ENCODE results near the gene WDR27.
"Not testable (repeated sequence)": the region's sequence is repeated elsewhere in the genome, so short reads cannot be mapped to it uniquely, and the experiment has no call there.

WDR27 gene

GRCh38 chr6:169660751-169661390 lies 41.0 kb downstream of the WDR27 start:
- no peak for DNase-seq

DNA sequence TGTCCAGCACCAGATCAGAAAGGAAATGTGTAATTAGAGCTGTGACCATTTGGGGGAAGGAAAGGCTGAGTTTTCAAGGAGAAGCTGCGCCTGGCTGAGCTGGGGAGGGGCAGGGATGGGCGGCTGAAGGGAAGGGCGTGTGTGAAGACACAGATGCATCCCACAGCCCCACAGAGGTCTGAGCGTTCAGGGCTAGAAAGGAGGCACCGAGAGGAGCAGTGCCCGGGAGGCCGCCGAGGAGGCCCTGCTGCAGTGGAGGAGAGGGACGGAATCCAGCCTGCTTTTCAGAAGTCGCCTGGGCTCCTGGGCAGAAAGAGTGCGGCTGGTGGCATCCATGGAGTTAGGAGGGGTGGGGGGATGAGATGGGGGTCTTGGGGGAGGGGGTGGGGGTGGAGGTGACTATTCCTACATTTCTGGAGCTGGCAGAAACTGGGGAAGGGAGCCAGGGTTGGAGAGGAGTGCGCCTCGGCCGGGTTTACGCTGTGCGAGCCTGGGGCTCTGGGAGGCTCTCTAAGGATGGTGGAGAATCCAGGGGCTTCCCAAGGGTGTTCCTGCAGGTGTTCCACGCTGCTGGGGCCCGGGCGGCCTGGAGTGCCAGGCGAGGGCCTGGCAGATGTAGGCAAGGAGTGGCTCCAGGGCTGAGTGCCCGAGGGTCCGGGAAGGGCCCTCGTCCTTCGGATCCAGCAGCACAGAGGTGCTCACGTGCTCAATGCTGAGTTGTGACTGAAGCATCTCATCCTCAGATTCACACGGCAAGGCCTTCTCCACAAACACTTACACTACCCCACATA lies 41.8 kb downstream of the WDR27 start:
- no peak for DNase-seq

DNA sequence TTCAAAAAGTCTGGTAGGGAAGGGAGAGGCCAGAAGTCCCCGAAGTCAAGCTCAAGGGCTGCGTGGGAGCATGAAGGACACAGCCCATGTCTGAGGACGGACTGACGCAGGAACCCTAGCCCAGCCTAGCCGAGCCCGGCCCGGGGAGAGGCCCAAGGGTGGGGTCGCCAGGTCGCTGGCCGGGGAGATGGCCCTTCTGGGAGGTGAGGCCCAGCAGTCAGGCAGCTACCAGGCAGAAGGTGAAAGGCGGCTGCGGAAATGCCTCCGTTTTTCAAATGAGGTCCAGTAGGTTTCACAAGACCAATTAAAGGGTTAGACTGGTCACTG lies 44.6 kb downstream of the WDR27 start:
- no peak for DNase-seq

GRCh38 chr6:169656546-169657283 lies 45.1 kb downstream of the WDR27 start:
- no peak for DNase-seq

- DNase-seq, result peak; percentile 2 to 78
Observed at GRCh38 chr6:169654598-169655391, 47.0 kb downstream of the WDR27 start.

- DNase-seq, result no peak
Observed at GRCh38 chr6:169653691-169654090, 48.1 kb downstream of the WDR27 start.

GRCh38 chr6:169652896-169653295 lies 48.9 kb downstream of the WDR27 start:
- no peak for DNase-seq

GRCh38 chr6:169651498-169651897 lies 50.3 kb downstream of the WDR27 start:
- no peak for DNase-seq

GRCh38 chr6:169650959-169651292 lies 50.9 kb downstream of the WDR27 start:
- no peak for DNase-seq

GRCh38 chr6:169650241-169650958 lies 51.4 kb downstream of the WDR27 start:
- no peak for DNase-seq

DNA sequence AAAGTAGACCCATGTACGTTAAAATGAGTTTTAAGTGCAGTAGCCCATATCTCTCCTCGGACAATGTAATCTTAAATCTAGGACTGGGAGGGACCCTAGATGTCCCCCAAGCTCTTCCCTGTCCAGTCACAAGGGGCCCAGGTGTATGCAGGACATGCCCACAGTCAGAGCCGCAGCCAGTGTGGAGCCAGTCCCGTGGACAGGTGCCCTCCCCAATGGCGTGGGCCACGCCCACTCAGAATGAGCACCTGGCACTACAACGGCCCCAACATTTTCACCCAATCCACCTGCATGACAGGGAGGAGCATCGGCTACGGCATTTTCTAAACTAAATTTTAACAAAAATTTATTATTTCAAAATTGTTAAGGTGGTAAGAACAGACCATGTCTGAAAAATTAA lies 53.2 kb downstream of the WDR27 start:
- no peak for DNase-seq

- no peak for DNase-seq
Observed at GRCh38 chr6:169648092-169648491, 53.7 kb downstream of the WDR27 start.

DNA sequence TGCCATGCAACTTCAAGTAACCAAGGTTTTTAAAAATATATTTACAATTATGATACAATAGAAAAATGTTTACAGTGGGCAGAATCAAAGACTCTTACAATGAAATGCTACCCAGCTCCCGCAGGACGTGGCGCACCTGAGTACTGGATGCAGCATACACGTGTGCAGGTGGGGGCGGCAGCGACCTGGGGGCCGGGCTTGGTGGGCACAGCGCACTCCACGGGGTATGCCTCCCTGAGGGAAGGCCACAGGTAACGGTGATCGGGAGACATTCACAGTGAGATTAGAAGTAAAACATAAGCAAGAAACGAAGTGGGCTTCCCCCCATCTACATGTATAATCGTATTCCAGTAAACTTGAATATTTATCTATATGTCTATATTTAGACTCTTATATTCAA lies 54.2 kb downstream of the WDR27 start:
- DNase-seq, result no peak

- no peak for DNase-seq
Observed at GRCh38 chr6:169646906-169647567, 54.8 kb downstream of the WDR27 start.

- not testable (repeated sequence) for DNase-seq
Observed at GRCh38 chr6:169645459-169645858, 56.4 kb downstream of the WDR27 start.

DNA sequence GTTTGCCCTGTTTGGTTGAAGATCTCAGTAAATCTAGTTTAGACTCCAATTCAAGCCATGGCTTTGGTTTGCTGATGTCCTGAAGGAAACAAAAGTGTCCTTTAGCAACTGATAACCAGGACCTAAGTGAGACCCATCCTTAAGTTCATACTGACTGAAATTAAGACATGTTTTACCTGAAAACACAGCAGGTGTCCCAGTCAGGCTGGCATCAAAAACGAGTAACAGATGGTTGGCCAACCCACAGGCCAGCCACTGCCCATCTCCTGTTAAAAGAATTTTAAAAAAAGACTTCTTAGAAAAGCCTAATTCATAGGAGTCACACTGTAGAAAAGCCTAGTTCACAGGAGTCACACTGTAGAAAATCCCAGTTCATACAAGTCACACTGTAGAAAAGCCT lies 58.3 kb downstream of the WDR27 start:
- DNase-seq, result no peak

DNA sequence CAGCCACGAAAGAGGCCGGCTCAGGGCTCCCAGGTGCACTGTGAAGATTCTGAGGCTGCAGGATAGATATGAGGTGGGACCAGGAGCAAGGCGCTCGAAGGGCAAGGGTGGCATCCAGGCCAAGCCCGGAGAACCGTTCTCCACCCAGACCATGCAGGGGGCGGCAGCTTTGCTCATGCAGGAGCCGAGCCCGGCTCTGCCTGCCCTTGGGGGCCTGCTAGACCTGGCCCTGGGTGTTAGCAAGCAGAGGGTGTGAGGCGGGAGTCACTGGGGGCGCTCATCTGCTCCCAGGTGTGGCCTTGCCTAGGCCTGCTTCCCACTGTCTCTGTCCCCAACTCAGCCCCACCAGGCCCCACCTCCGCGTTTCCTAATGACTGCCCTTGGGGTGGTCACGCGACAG lies 59.4 kb downstream of the WDR27 start:
- DNase-seq, result no peak

DNA sequence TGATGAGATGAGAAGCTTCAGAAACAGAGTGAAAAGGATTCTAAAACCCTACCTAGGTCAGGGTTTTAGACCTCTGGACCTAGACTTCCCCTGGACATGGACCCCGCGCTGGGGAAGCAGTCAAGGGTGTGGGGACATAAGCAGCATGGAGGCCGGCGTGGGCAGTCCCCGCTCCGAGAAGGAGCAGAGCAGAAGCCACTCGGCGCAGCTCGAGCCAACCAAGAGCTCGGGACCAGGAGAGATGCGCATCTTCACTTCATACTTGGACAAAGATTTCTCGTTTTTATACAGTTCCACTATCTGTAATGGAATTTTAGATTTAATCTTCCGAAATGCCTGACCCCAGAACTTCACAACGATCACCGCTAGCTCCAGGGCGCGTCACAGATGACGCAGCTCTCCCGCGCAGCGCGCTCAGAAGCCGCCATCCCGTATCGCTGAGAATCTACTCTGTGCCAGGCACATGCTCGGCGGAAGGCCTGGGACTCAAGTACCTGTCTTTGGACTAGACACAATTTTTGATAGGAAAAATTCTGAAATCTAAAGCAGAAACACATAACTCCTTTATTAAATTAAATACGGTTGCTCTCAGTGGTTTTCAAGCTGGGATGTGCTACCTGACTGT lies 60.3 kb downstream of the WDR27 start:
- DNase-seq, result no peak

DNA sequence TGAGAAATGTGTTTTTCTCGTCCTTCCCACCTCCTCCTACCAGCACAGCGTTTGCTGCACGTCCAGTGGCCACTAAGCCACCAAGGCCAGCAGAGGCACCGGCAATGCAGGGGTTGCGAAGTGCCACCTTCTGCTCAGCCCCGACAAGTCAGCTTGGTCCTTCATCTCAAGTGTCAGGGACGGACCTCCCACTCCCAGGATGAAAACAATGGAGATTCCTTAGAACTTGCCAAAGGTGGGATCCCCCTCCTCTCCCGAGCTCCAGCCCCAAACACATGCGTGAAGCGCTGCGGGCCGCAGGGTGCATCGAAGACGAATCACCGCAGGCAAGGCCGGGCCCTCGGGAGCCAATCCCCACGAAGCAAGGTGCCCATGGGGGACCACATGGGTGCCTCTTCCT lies 60.8 kb downstream of the WDR27 start:
- no peak for DNase-seq

DNA sequence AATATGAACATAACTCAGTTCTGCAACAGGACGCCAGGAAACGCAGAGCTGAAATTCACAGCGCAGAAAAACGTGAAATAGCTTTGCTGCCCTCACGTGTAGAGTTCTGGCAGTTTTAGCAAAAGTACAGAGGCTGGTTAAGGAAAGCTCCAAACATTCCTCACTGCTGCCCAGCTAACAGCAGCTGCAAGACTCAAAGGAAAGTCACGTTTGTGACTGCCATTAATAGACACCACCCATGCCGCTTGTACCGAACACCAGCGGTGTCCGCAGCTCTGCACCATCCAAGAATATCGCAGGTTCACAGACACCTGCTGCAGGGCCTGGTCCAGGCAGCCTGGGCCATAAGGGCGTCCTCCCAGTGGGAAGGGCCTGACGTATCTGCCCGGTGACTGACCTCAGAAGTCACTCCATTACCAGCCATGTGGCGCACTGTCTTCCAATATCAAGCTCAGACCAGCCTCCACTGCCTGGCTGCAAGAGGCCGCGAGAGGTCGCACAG lies 61.4 kb downstream of the WDR27 start:
- no peak for DNase-seq

DNA sequence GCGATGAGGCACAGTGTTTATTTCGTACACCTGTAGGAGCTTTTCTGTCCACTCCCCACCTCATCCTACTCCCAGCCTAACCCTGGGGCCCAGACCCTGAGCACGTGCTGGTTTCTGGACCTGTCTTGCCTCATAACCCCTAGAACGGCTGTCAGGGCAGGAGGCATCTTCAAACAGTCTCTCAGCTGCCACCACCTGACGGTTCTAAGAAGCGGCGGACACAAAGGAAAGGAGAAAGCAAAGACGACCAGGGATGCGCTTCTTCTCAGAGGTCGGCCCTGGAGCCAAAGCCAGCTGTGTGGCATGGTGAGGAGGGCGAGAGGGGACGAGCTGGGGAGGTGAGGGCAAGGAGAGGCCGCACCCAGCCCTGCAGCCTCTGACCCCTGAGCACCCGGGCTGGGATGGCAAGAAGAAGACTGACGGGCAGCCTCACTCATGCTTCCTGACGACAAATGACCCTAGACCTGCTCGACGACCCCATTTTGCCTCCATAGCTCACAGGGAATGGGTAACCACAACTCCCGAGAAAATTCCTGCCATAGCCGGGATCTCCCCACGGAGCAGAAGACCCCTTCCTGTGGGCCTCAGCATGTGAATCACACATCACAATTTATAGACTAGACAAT lies 62.1 kb downstream of the WDR27 start:
- DNase-seq, result no peak
